ENCODE results near the gene RIC8B. TPM values are rescaled to one million over a fixed set of nuclear protein-coding genes. Genes with fewer than 3 reads are reported as not detected.
A peak's percentile ranks its signal among the peaks of the same experiment; 100 is the strongest.

The RIC8B gene
- total and polyA plus RNA-seq, 8 donors = 14.5 to 28.0 (median 23.1) TPM

DNA sequence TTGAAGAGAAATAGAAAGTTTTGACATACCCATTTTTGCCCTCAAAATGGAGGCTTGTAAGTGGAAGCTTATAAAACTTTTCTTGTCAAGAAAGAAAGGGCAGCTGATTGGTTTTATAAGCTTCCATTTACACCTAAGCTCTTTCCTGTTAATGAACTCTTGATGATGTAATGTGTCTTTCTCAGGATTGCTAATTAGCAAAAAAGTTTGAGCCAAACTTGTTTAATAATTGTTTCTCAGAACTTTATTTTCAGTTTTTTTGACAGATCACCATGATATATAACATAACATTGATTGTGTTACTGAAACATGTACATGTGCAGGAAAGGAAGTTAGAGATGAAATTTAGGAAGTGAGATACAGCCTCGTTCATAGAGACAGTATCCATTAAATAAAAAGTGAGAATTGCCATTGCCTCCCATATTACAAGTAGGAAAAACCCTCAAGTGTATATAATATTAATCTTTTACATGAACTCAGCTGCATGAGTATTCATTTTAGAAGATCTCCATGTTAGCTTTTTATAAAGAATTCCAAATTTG is 26.8 kb downstream of the RIC8B start:
- no peaks in the 10 kb centered on the region for H3K27me3 ChIP-seq
- intact Hi-C loops (cut with DNase I) = no loop called here
- no peak overlapping the region for H3K27ac ChIP-seq
- H3K4me1 ChIP-seq = no peaks in the 10 kb centered on the region
- H3K4me3 ChIP-seq = no peak overlapping the region
- DNase-seq = no peak
- peaks cover 0 to 15% of the 10 kb centered on the region in 2 donors for H3K36me3 ChIP-seq
- ATAC-seq = no peak
- TF ChIP-seq, protein P1, sequence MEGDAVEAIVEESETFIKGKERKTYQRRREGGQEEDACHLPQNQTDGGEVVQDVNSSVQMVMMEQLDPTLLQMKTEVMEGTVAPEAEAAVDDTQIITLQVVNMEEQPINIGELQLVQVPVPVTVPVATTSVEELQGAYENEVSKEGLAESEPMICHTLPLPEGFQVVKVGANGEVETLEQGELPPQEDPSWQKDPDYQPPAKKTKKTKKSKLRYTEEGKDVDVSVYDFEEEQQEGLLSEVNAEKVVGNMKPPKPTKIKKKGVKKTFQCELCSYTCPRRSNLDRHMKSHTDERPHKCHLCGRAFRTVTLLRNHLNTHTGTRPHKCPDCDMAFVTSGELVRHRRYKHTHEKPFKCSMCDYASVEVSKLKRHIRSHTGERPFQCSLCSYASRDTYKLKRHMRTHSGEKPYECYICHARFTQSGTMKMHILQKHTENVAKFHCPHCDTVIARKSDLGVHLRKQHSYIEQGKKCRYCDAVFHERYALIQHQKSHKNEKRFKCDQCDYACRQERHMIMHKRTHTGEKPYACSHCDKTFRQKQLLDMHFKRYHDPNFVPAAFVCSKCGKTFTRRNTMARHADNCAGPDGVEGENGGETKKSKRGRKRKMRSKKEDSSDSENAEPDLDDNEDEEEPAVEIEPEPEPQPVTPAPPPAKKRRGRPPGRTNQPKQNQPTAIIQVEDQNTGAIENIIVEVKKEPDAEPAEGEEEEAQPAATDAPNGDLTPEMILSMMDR (IDR thresholded peaks at IDR 0.05) = no peak
- H3K9me3 ChIP-seq = no peaks in the 10 kb centered on the region

DNA sequence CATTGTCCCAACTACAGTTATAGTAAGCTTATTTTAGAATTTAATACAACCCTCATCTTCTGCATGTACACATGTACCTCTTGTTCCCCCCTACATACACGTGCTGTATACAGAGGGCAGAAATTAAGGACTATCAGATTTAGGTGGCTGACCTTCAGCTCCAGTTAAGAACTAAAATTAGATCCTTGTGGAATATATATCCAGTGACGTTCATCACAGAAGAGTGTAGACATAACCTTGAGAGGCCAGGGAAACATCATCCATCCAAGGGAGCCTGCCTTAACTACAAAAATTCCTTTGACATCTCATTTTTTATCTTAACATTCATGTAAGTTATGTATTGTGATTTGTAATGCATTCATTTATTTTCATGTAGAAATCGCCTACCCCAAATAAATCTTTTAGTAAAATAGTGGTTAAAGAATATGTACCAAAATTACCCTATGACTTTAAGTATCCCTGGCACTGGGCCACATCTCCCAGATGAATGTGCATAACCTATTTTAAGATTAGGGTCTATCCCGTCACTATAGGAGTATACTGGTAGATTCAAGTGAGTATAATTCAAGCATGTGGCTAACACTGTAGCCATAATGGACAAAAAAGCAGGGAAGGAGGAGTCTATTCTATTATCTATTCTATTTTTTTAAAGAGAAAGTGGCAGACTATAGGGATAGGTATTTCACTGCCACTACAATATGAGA is 27.5 kb downstream of the RIC8B start:
- Histone ChIP-seq H3K4me1 (no peaks in the 10 kb centered on the region), H3K4me3 (no peak overlapping the region), H3K36me3 (peaks cover 0 to 17% of the 10 kb centered on the region in 2 donors), H3K9me3 (no peaks in the 10 kb centered on the region), H3K27me3 (no peaks in the 10 kb centered on the region), H3K27ac (no peak overlapping the region)
- intact Hi-C loops (cut with DNase I) = no loop called here
- no peak for ATAC-seq
- DNase-seq = no peak
- TF ChIP-seq, protein P1 (IDR thresholded peaks at IDR 0.05) = no peak

DNA sequence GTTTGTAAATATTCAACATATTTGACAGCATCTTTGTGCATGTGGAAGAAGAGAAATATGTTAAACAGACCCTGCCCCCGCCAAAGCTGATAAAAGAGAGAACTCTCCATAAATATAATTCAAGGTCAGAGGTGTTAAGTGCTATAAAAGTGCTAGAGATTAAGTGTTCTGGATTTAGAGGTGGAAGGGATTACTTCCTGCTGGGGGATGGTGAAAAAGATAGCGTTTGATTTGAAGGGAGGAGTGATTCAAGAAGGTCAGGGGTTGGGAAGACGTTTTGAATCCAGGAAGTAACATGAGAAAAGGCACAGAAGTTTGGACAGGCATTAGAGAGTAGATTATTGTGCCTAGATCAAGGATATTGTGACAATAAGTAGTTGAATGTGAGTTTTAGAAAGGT is 30.2 kb downstream of the RIC8B start:
- Histone ChIP-seq H3K4me1 (no peaks in the 10 kb centered on the region), H3K9me3 (no peaks in the 10 kb centered on the region), H3K27me3 (no peaks in the 10 kb centered on the region), H3K36me3 (peaks cover 0 to 17% of the 10 kb centered on the region in 2 donors), H3K4me3 (no peak overlapping the region), H3K27ac (no peak overlapping the region)
- intact Hi-C loops (cut with DNase I) = no loop called here
- DNase-seq (no peak), ATAC-seq (no peak)
- TF ChIP-seq, protein P1 (IDR thresholded peaks at IDR 0.05) = no peak

DNA sequence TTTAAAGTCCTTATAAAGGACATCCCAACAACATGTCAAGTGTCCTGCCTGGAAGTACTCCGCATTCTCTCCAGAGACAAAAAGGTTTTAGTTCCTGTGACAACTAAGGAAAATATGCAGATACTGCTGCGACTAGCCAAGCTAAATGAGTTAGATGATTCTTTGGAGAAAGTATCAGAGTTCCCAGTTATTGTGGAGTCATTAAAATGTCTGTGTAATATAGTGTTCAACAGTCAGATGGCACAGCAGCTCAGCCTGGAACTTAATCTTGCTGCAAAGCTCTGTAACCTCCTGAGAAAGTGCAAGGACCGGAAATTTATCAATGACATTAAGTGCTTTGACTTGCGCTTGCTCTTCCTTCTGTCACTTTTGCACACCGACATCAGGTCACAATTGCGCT is 40.2 kb downstream of the RIC8B start:
- TF ChIP-seq, protein P1 (IDR thresholded peaks at IDR 0.05) = no peak
- DNase-seq (no peak), ATAC-seq (no peak)
- Histone ChIP-seq H3K4me3 (no peak overlapping the region), H3K36me3 (peaks cover 0 to 12% of the 10 kb centered on the region in 2 donors), H3K27ac (no peak overlapping the region), H3K27me3 (no peaks in the 10 kb centered on the region), H3K9me3 (no peaks in the 10 kb centered on the region), H3K4me1 (no peaks in the 10 kb centered on the region)
- intact Hi-C loops (cut with DNase I) = no loop called here

DNA sequence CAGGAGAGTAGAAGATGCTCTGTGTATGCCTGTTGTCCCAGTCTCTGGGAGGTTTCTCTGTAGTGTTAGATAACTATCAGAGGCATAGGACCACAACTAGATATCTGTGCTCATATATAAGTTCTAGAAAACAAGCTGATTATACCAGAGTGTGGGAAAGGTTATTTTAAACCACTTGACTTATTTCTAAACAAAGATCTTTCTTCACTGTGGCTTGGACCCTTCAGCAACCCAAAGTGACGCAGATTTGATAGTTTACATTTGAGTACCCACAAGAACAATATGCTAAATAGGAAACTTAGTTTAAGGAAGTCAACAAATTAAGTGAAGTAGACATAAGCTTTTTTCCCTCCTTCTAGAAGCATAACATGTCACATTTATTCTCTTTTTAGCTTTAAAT is 41.3 kb downstream of the RIC8B start:
- H3K4me3 ChIP-seq = no peak overlapping the region
- no peak for ATAC-seq
- H3K27ac ChIP-seq = no peak overlapping the region
- peaks cover 0 to 12% of the 10 kb centered on the region in 2 donors for H3K36me3 ChIP-seq
- DNase-seq = peak in 2 of 4 donors; percentile 2 to 4
- H3K4me1 ChIP-seq = no peaks in the 10 kb centered on the region
- TF ChIP-seq, protein P1 (IDR thresholded peaks at IDR 0.05) = no peak
- no peaks in the 10 kb centered on the region for H3K27me3 ChIP-seq
- intact Hi-C loops (cut with DNase I) = no loop called here
- H3K9me3 ChIP-seq = no peaks in the 10 kb centered on the region
